NCI-H1436 treated with DMSO at 0.1 percent for 48 hours (cell line): ENCODE results near the gene KRTAP12-2.

Source experiments
- DNase-seq: peaks from one replicate; lab custom pipeline; 2025; lab: John Stamatoyannopoulos, UW

Gene KRTAP12-2, protein sequence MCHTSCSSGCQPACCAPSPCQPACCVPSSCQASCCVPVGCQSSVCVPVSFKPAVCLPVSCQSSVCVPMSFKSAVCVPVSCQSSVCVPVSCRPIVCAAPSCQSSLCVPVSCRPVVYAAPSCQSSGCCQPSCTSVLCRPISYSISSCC

DNA sequence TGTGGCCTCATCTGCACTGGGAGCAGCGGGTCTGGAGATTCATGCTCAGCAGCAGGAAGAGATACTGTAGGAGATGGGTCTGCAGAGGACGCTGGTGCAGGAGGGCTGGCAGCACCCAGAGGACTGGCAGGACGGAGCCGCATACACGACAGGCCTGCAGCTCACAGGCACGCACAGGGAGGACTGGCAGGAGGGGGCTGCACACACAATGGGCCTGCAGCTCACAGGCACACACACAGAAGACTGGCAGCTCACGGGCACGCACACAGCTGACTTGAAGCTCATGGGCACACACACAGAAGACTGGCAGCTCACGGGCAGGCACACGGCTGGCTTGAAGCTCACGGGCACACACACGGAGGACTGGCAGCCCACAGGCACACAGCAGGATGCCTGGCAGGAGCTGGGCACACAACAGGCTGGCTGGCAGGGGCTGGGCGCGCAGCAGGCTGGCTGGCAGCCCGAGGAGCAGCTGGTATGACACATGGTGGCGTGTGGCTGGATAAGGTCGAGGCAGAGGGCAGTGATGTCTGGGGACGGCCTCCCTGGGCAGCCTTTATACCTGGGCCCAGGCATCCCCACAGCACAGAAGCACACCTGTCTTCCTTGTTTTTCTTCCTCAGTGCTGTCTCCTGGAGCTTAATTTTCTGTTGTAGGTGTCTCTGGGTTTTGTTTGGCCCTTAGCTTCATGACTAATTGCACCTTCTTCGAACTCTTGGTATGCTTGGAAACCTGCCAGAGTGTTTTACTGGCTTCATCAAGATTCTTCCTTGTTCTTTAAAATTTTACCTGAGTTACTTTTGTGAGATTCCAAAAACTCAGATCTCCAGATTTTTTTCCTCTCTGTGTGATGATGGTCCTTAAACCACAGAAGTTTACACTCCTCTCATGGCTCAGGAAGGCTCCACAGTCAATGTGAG lies at the start of gene KRTAP12-2:
Gene KRTAP12-2, minus strand, starts transcription at position 527 of the 920 bp plus-strand sequence. Its CDS starts 41 bp downstream, at position 486.
- DNase-seq = no peak

DNA sequence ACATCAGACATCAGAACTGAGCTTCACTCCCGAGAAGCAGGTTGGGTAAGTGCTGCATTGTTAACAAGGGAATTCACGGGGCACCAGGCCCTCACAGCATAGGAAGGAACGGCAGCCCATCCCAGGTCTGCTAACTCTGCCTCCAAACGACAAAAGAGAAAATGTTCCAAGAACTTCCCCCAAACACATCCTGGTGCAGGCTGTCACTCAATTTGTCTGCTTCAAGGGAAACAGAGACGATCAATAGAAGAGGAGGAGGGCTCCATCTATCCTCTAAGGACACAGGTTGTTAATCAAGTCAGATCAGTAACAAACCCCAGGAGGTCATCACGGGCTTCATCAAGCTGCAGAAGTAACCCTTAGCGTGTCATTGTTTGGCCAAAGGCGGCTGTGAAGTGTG lies 48.2 kb upstream of the KRTAP12-2 start:
- DNase-seq = no peak

DNA sequence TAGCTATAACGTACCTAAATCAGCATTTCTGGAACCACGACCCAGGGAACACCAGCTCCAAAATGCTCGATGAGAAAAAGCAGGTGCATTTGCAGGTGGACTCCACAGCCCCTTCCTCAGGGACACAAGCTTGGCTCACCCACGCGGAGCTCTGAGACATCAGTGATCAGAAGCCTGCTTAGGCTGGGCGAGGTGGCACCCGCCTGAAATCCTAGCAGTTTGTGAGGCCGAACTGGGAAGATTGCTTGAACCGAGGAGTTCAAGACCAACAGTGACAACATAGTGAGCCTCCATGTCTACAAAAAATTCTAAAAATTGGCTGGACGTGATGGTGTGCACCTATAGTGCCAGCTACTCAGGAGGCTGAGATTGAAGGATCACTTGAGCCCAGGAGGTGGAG lies 47.1 kb upstream of the KRTAP12-2 start:
- DNase-seq = no peak

DNA sequence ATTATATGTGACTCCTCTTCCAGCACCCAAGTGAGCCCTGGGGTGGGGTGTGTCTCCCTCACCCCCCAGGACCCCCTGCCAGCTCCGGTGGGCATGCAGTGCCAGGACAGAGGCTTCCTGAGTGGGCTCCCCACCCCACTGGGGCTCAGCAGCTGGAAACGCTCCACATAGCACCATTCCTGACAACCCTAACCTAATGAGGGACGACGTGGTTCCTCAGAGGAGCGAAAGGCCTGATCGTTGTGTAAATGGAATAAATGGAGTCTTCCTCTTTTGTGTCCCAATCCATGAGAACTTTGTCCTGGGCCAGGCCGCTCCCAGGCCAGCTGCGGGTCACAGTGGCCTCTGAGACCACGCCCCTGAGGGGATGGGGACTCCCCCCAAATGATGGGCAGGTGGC lies 46.4 kb upstream of the KRTAP12-2 start:
- no peak for DNase-seq

DNA sequence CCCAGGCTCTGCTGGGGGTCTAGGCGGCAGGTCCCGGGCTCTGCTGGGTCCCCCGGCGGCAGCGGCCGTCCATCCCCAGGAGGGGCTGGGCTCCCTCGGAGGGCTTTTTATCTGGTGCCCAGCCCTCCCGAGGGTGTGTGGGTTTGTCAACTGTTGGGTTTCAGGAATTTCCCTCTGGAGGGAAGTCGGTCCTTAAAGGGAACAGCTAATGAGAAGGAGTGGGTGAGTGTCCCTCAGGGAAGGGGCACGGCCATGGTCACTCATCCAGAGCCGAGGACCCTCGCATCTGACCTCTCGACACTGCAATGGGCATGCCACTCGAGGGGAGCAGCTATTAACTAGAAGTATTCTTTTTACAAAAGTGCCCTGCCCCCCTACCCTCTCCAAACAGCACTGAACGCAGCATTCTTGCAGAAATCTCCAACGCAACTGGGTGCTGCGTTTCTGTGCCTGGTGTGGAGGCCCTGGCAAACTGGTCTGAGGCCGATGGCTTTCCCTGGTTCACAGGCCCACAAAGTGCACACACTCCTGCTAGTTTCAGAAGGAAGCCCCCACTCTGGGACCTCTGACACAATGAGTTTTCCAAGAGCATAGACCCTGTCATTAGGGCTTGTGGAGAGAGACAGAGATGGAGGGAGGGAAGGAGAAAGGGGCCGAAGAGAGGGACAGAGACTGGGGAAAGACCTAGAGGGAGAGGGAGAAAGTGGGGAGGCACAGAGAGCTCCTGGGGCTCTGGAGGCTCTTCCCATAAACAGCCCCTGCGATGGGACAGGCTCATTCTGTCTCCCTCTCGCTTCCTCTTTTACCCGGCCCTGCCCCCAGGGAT lies 45.7 kb upstream of the KRTAP12-2 start:
- DNase-seq = no peak

DNA sequence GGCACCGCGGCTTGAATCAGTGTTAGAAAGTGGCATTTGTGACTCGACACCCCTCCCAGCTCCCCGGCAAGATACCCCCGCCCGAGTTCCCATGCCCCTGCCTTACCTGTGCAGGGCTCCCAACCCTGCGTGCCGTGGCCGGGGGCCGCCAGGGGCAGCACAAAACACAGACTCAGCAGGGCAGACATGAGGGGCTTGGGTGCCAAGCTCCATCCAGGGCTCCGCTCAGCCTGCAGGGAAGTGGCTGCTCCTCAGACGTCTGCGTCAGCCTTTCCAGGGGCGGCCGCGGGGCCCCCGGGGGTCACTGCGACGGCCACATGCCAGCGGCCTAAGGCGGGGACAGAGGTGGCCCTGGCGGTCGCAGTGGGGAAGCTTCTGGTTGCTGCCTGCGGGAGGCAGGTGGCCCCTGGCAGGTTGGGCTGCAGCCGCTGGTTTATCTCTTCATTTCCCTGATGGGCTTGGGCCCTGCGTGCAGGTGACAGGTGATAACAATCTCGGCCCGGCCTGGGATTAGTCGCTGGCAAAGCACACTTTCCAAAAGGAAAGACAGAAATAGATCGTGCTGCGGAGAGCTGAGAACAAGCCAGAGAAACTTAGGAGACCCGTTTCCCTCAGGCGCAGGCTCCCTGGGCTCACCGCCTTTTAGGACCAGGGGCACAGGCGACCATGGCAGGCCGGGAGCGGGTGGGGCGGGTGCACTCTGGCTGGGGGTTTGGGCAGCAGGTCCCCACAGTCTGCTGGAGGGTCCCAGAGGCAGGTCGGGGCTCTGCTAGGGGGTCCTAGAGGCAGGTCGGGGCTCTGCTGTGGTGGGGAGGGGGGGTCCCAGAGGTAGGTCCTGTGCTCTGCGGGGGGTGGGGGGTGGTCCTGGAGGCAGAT lies 44.8 kb upstream of the KRTAP12-2 start, which contains the start of gene TSPEAR:
Gene TSPEAR, minus strand, starts transcription at position 246 of the 876 bp plus-strand sequence. Its CDS starts 58 bp downstream, at position 188.
- DNase-seq = no peak

DNA sequence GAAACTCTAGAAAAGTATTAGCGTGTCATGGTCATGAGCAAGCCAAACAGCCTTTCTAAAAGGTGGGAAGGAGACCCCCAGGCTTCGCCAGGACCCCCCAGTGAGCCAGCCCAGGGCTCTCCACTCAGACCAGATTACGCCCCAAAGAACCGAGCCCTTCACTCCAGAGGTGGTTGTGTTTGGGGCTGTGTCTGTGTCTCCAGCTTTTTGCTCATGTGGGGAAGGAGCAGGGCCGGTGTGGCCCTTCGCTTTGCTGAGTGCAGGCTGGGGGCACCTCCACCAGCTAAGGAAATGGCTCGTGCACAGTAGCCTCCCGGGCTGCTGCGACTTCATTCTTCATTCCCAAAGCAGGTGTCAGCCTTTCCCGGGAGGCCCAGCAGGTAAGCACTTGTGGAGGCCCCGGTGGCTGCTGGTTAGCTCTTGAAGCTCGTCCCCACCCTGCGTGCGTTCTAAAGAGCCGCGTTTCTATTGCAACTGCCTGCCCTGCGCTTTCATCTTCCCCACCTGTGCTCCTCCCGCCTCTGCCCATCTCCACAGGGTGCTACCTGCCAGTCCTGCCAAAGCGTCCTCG lies 44.1 kb upstream of the KRTAP12-2 start:
- DNase-seq = peak; percentile 54

- no peak for DNase-seq
Observed at GRCh38 chr21:44710294-44710665, 43.6 kb upstream of the KRTAP12-2 start.

DNA sequence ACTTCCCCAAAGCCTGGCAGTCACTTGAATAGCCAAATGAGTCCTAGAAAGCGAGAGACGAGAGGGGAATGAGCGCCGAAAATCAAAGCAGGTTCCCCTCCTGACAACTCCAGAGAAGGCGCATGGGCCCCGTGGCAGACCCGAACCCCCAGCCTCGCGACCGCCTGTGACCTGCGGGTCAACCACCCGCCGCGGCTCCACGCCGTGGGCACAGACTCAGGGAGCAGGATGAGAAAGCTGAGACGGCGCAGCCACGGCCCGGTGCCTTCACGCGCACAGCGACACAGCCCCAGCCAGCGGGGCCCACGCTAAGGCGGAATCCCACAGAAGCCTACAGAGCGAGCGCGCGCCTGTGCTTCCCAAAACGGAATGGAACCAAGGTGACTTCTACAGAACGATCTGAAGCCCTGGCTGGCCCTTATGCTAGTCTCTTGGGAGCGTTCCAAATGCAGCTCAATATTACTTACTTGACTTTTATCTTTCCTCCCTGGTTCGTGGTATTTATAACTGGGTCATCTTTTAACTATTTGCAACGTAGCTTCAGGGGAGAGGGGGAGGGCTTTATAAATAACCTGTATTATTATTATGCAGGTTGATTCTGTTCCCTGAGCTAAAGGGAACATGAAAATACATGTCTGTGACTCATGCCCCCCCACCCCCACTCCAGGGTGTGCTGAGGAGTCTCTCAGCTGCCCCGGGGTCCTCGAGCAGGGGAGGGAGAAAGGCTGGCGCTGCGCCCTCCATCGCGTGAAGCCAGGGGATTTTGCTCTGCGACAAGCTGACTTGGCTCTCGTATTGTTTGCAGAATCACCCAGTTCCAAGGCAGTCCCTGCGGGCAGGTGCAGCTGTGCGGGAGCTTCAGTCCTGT lies 42.9 kb upstream of the KRTAP12-2 start:
- peak; percentile 37 for DNase-seq

GRCh38 chr21:44708866-44709425 lies 42.2 kb upstream of the KRTAP12-2 start:
- DNase-seq = no peak

DNA sequence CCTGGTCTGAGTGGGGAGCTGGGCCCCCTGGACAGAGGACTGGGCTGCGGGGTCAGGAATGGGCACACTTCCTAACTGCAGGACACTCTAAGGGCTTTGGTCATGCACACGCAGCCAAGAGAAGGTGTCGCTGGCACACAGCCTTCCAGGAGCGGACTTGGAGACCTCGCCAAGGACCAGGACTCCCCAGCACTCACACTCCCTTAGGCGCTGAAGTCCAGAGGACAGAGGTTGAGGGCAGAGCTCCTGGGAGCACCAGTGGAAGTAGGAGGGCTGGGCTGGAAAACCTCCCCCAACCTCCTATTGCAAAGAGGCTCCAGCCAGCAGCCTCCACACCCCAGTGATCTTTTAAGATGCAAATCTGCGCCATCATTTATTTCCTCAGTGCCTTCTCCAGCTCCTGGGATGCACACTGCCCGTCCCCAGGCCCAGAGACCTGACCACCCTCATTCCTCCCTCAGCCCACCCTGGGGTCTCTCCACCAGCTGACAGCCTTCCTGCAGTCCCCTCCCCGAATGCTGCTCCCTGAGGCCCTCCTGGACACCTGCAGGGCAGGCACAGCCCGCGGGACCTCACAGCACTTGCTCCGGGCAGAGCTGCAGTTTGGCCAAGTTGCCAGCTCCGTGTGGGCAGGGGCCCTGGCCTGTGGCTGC lies 41.6 kb upstream of the KRTAP12-2 start:
- no peak for DNase-seq

- DNase-seq = no peak
Observed at GRCh38 chr21:44706706-44707581, 40.2 kb upstream of the KRTAP12-2 start.

DNA sequence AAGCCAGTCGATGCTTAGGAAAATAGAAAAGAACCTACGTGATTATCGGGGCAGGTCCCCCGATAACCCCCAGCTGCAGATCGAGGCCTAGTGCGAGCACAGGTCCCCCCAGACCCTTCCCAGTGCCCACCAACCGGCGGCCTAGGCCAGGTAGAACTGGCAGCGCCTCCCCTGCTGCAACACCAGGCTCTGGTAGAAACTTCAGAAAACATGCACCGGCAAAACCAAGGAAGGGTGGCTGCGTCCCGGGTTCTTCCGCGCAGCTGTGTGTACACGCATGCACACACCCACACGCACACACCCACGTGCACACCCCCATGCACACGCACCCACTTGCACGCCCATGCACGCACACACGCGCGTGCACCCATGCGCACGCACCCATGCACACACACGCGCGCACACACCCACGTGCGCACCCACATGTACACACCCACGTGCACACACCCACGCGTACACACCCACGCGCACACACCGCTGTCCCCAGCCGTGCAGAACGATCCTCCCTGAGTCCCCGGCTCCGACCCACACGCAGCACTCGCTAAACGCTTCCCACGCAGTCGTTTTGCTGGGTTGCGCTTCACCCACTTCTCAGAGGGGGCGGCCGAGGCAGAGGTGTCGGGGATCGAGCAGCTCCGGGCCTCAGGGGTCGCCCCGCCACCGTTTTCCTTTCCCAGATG lies 39.4 kb upstream of the KRTAP12-2 start:
- no peak for DNase-seq

DNA sequence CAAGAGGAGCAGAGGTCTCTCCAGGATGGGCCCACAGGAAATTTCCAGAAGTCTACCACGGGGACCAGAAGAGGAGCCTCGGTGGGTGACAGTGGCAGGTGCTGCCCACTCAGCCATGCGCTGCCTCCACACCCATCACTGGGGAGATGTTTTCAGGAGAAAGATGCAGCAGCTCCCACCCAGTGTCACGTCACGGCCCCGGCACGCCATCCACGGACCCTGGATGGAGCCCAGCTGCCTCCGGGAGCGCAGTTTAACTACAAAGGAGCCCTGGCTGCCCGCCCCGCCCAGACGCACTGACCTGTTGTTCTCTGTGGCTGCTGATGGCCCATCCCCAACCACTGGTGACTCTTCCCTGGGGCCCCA lies 37.9 kb upstream of the KRTAP12-2 start:
- DNase-seq = no peak

- DNase-seq = no peak
Observed at GRCh38 chr21:44703731-44704635, 37.3 kb upstream of the KRTAP12-2 start.

DNA sequence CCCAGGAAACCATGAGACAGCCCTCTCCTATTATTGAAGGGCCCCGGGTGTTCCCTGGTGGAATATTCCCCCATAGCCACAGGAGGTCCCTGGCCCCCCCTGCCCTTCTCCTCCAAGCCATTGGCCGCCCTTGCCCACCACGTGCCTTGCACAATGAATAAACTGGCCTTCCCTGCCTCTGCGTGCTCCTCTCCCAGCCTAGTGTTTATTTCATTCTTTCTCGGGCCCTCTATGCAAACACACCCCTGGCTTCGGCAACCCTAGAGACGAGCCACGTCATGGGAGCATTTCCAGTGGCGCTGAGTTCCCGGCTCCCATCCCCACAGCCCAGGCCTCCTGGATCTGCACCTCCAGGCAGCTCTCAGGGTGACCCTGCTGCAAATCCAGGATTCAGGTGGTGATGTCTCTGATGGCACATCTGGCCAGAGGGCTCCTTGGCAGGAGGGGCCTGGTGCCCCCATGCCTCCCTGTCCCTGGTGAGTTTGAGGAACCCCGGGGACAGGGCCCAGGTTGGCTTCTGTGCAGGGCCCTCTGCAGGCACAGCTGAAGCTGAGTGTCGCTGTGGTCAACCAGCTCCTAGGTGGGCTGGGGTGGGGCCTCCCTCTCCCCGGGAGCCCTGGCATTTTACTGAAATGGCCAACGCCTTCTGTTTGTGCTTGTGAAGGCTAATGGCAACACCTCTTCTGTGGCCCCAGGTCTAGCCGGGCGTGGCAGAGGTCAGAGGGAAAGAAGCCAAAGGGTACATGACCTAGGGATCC lies 36.4 kb upstream of the KRTAP12-2 start:
- DNase-seq = no peak
